KOPT-K1 (cell line): ENCODE measurements around the gene GMDS.

Experiments
- H3K27ac ChIP-seq: fragments of 200-600 bp; sonication (generic); 2 replicates; pipeline ENCODE4 v1.5.1; 2016; ENCODE audit warnings: antibody characterized with exemption, mild to moderate bottlenecking, low read depth, low read length; ENCODE audit not compliant: poor library complexity, severe bottlenecking
- H3K36me3 ChIP-seq: fragments of 200-600 bp; sonication (generic); 2 replicates; pipeline ENCODE4 v1.5.1; 2017; ENCODE audit warnings: antibody characterized with exemption, mild to moderate bottlenecking, low read length, moderate library complexity; ENCODE audit not compliant: insufficient read depth
- H3K9me3 ChIP-seq: fragments of 200-600 bp; sonication (generic); 2 replicates; pipeline ENCODE4 v1.5.1; 2017; ENCODE audit warnings: antibody characterized with exemption, low read length, mild to moderate bottlenecking; ENCODE audit not compliant: insufficient read depth, poor library complexity, severe bottlenecking

GMDS gene

GRCh38 chr6:1615151-1615852 lies 630.1 kb downstream of the GMDS start:
- Histone ChIP-seq H3K36me3 (no peaks in the 10 kb centered on the region), H3K27ac (no peak overlapping the region), H3K9me3 (no peaks in the 10 kb centered on the region)

GRCh38 chr6:1614448-1615150 lies 630.8 kb downstream of the GMDS start:
- Histone ChIP-seq H3K9me3 (no peaks in the 10 kb centered on the region), H3K36me3 (no peaks in the 10 kb centered on the region), H3K27ac (no peak overlapping the region)

- Histone ChIP-seq H3K9me3 (no peaks in the 10 kb centered on the region), H3K27ac (no peak overlapping the region), H3K36me3 (no peaks in the 10 kb centered on the region)
Observed at GRCh38 chr6:1613688-1614447, 631.5 kb downstream of the GMDS start.

GRCh38 chr6:1613346-1613687 lies 632.1 kb downstream of the GMDS start:
- Histone ChIP-seq H3K36me3 (no peaks in the 10 kb centered on the region), H3K9me3 (peaks cover 5% of the 10 kb centered on the region), H3K27ac (no peak overlapping the region)

GRCh38 chr6:1612974-1613306 lies 632.5 kb downstream of the GMDS start:
- peaks cover 7% of the 10 kb centered on the region for H3K9me3 ChIP-seq
- H3K36me3 ChIP-seq: no peaks in the 10 kb centered on the region
- no peak overlapping the region for H3K27ac ChIP-seq

- Histone ChIP-seq H3K36me3 (no peaks in the 10 kb centered on the region), H3K27ac (no peak overlapping the region)
Observed at GRCh38 chr6:1612299-1612973, 633.0 kb downstream of the GMDS start.

GRCh38 chr6:1611572-1612298 lies 633.7 kb downstream of the GMDS start:
- H3K36me3 ChIP-seq: no peaks in the 10 kb centered on the region
- no peak overlapping the region for H3K27ac ChIP-seq
- peaks cover 7% of the 10 kb centered on the region for H3K9me3 ChIP-seq

More at GRCh38 chr6:1612299-1612973, 633.0 kb downstream of the GMDS start:
- H3K9me3 ChIP-seq: peaks cover 7% of the 10 kb centered on the region

- Histone ChIP-seq H3K9me3 (peaks cover 7% of the 10 kb centered on the region), H3K36me3 (no peaks in the 10 kb centered on the region), H3K27ac (no peak overlapping the region)
Observed at GRCh38 chr6:1611322-1611571, 634.2 kb downstream of the GMDS start.

- Histone ChIP-seq H3K27ac (no peak overlapping the region), H3K9me3 (peaks cover 7% of the 10 kb centered on the region)
Observed at GRCh38 chr6:1610497-1611321, 634.7 kb downstream of the GMDS start.

GRCh38 chr6:1609648-1610496 lies 635.5 kb downstream of the GMDS start, which contains the start of gene FOXC1:
Gene FOXC1 (plus strand): TSS chr6:1609915. CDS start chr6:1610446, 531 bp downstream.
- Histone ChIP-seq H3K9me3 (peaks cover 7% of the 10 kb centered on the region), H3K36me3 (no peaks in the 10 kb centered on the region), H3K27ac (no peak within 1 kb of the TSS)

More at GRCh38 chr6:1610497-1611321, 634.7 kb downstream of the GMDS start:
- H3K36me3 ChIP-seq: no peaks in the 10 kb centered on the region

- H3K9me3 ChIP-seq: peaks cover 7% of the 10 kb centered on the region
- H3K36me3 ChIP-seq: no peaks in the 10 kb centered on the region
- no peak overlapping the region for H3K27ac ChIP-seq
Observed at GRCh38 chr6:1609041-1609647, 636.3 kb downstream of the GMDS start.

GRCh38 chr6:1608222-1609040 lies 637.0 kb downstream of the GMDS start:
- Histone ChIP-seq H3K9me3 (peaks cover 7% of the 10 kb centered on the region), H3K27ac (no peak overlapping the region)

More at GRCh38 chr6:1608222-1609040, 637.0 kb downstream of the GMDS start:
- H3K36me3 ChIP-seq: no peaks in the 10 kb centered on the region
